Astrocyte (in vitro differentiated cells and primary cell): ENCODE measurements around the gene BSCL2. TPM values are rescaled to one million over a fixed set of nuclear protein-coding genes. Genes with fewer than 3 reads are reported as not detected.

Source experiments
- DNase-seq: peaks from one replicate; pipeline ENCODE4 v3.0.0-alpha.2; 2010; ENCODE audit warnings: low read depth
- FAIRE-seq: peaks from 2 replicates; lab custom pipeline; 2011; peaks lifted over from hg19 to GRCh38; lab: Jason Lieb, UNC
- H2AFZ ChIP-seq: 2 replicates; pipeline ENCODE4 v1.6.0; 2012; ENCODE audit warnings: low read depth, low read length, inconsistent platforms
- H3K27ac ChIP-seq: 2 replicates; pipeline ENCODE4 v1.5.1; 2011; ENCODE audit warnings: low read depth, low read length, inconsistent platforms
- H3K27me3 ChIP-seq: 2 replicates; pipeline ENCODE4 v1.6.0; 2011; ENCODE audit warnings: low read length, inconsistent platforms; ENCODE audit not compliant: insufficient read depth
- H3K36me3 ChIP-seq: 2 replicates; pipeline ENCODE4 v1.5.1; 2011; ENCODE audit warnings: low read length, inconsistent platforms; ENCODE audit not compliant: insufficient read depth
- H3K4me1 ChIP-seq: 2 replicates; pipeline ENCODE4 v1.5.1; 2011; ENCODE audit warnings: low read length, inconsistent platforms; ENCODE audit not compliant: insufficient read depth
- H3K4me2 ChIP-seq: 2 replicates; pipeline ENCODE4 v1.6.0; 2012; ENCODE audit warnings: low read length, inconsistent platforms
- H3K4me3 ChIP-seq: 2 replicates; pipeline ENCODE4 v1.5.1; 2011; ENCODE audit warnings: low read depth, mild to moderate bottlenecking, low read length, inconsistent platforms; ENCODE audit not compliant: insufficient read depth
- H3K79me2 ChIP-seq: 2 replicates; pipeline ENCODE4 v1.6.0; 2012; ENCODE audit warnings: mild to moderate bottlenecking, low read length, inconsistent platforms; ENCODE audit not compliant: insufficient read depth
- H3K9ac ChIP-seq: 2 replicates; pipeline ENCODE4 v1.6.0; 2012; ENCODE audit warnings: mild to moderate bottlenecking, low read length, inconsistent platforms
- H3K9me3 ChIP-seq: 2 replicates; pipeline ENCODE4 v1.5.1; 2012; ENCODE audit warnings: low read depth, mild to moderate bottlenecking, low read length, inconsistent platforms; ENCODE audit not compliant: insufficient read depth
- H4K20me1 ChIP-seq: 2 replicates; pipeline ENCODE4 v1.6.0; 2012; ENCODE audit warnings: low read length, inconsistent platforms; ENCODE audit not compliant: insufficient read depth
- H3K27ac Mint-ChIP-seq: one replicate; pipeline ENCODE4 v1.8.0; 2021; ENCODE audit warnings: mild to moderate bottlenecking, mixed read lengths; ENCODE audit not compliant: unreplicated experiment
- H3K27me3 Mint-ChIP-seq: one replicate; pipeline ENCODE4 v1.8.0; 2021; ENCODE audit warnings: low read depth, mixed read lengths; ENCODE audit not compliant: unreplicated experiment
- H3K36me3 Mint-ChIP-seq: one replicate; pipeline ENCODE4 v1.8.0; 2021; ENCODE audit warnings: low read depth, mixed read lengths; ENCODE audit not compliant: unreplicated experiment
- H3K4me1 Mint-ChIP-seq: one replicate; pipeline ENCODE4 v1.8.0; 2021; ENCODE audit warnings: low read depth, mixed read lengths; ENCODE audit not compliant: unreplicated experiment
- H3K4me3 Mint-ChIP-seq: one replicate; pipeline ENCODE4 v1.8.0; 2021; ENCODE audit warnings: mild to moderate bottlenecking, moderate library complexity, mixed read lengths; ENCODE audit not compliant: unreplicated experiment
- H3K9me3 Mint-ChIP-seq: one replicate; pipeline ENCODE4 v1.8.0; 2021; ENCODE audit warnings: mild to moderate bottlenecking, mixed read lengths; ENCODE audit not compliant: unreplicated experiment
- CTCF ChIP-seq: IDR thresholded peaks from 2 replicates; pipeline ENCODE4 v1.5.1; 2011; ENCODE audit warnings: low read depth, mild to moderate bottlenecking, inconsistent platforms, low read length, moderate library complexity; ENCODE audit not compliant: insufficient read depth
- EZH2 ChIP-seq: IDR thresholded peaks from 2 replicates; pipeline ENCODE4 v1.6.1; 2012; ENCODE audit warnings: mild to moderate bottlenecking, low read length, inconsistent platforms; ENCODE audit not compliant: insufficient read depth
- total RNA-seq: library from RNA; stranded (reverse); gene quantifications from 2 replicates; pipeline ENCODE4 v1.2.1, GENCODE V29; 2021

BSCL2 gene
- total RNA-seq, 1 donor from 2014 or later, result 51.1 TPM

DNA sequence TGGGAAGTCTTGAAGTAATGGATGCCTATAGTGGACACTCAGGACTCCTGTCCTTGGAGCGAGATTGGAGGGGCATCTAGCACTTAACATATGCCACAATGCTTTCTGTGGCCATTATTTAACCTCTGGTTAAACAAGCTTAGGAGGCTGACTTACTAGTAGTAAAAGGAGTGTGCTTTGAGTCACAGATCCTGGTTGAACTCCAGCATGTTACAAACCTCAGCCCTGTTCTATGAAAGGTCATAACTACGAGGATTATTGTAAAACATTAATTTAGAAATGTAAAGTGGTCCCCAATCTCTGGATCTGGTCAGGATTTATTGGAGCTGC lies 34.1 kb downstream of the BSCL2 start:
- Mint-ChIP-seq H3K27me3 (no peaks in the 10 kb centered on the region), H3K9me3 (no peaks in the 10 kb centered on the region), H3K27ac (no peak overlapping the region), H3K36me3 (peaks cover 7% of the 10 kb centered on the region), H3K4me3 (peak overlapping the region; percentile 92), H3K4me1 (peaks cover 12% of the 10 kb centered on the region)
- H2AFZ ChIP-seq, result no peak overlapping the region
- H3K4me1 ChIP-seq, result peaks cover 15% of the 10 kb centered on the region
- peak overlapping the region; percentile 94 for H3K4me2 ChIP-seq
- H3K27ac ChIP-seq, result no peak overlapping the region
- peaks cover 57% of the 10 kb centered on the region for H3K79me2 ChIP-seq
- no peak overlapping the region for H3K4me3 ChIP-seq
- FAIRE-seq (no peak), DNase-seq (no peak)
- no peak overlapping the region for H3K9ac ChIP-seq
- H3K27me3 ChIP-seq, result no peaks in the 10 kb centered on the region
- no peak for TF ChIP-seq EZH2
- TF ChIP-seq CTCF, result no peak
- H4K20me1 ChIP-seq, result peaks cover 7% of the 10 kb centered on the region
- peaks cover 11% of the 10 kb centered on the region for H3K36me3 ChIP-seq
- no peaks in the 10 kb centered on the region for H3K9me3 ChIP-seq

- peak within 1 kb of the TSS; percentile 90 for H3K27ac Mint-ChIP-seq
- Histone ChIP-seq H4K20me1 (peaks cover 9% of the 10 kb centered on the region), H3K27ac (peak within 1 kb of the TSS; percentile 77), H3K9me3 (no peaks in the 10 kb centered on the region), H3K79me2 (peaks cover 56% of the 10 kb centered on the region), H3K4me1 (peaks cover 15% of the 10 kb centered on the region), H3K27me3 (no peaks in the 10 kb centered on the region), H3K9ac (peak within 1 kb of the TSS; percentile 88), H2AFZ (peak within 1 kb of the TSS; percentile 74), H3K4me2 (peak within 1 kb of the TSS; percentile 94), H3K36me3 (peaks cover 9% of the 10 kb centered on the region), H3K4me3 (peak within 1 kb of the TSS; percentile 87)
- TF ChIP-seq EZH2 (no peak), CTCF (no peak)
- peak within 1 kb of the TSS; percentile 92 for H3K4me3 Mint-ChIP-seq
- H3K4me1 Mint-ChIP-seq, result peaks cover 10% of the 10 kb centered on the region
- FAIRE-seq, result no peak
- peak; percentile 80 for DNase-seq
- no peaks in the 10 kb centered on the region for H3K9me3 Mint-ChIP-seq
- no peaks in the 10 kb centered on the region for H3K27me3 Mint-ChIP-seq
- H3K36me3 Mint-ChIP-seq, result peaks cover 6% of the 10 kb centered on the region
Observed at GRCh38 chr11:62671608-62672389, 35.4 kb downstream of the BSCL2 start, which contains the start of the genes LBHD1 and UQCC3. Gene LBHD1 (minus strand): TSS chr11:62672267. CDS start chr11:62670031, 2,236 bp downstream. Gene UQCC3 (plus strand): TSS chr11:62671673. CDS start chr11:62671746, 73 bp downstream.

GRCh38 chr11:62671236-62671607 lies 36.0 kb downstream of the BSCL2 start:
- Histone ChIP-seq H3K4me1 (peaks cover 21% of the 10 kb centered on the region), H2AFZ (peak overlapping the region; percentile 74), H3K79me2 (peaks cover 60% of the 10 kb centered on the region), H3K9me3 (no peaks in the 10 kb centered on the region), H3K4me2 (peak overlapping the region; percentile 94), H3K4me3 (peak overlapping the region; percentile 87), H3K27ac (peak overlapping the region; percentile 77), H4K20me1 (peaks cover 15% of the 10 kb centered on the region), H3K36me3 (peaks cover 9% of the 10 kb centered on the region), H3K9ac (peak overlapping the region; percentile 88), H3K27me3 (no peaks in the 10 kb centered on the region)
- FAIRE-seq (no peak), DNase-seq (no peak)
- TF ChIP-seq EZH2 (no peak), CTCF (no peak)
- H3K36me3 Mint-ChIP-seq, result peaks cover 6% of the 10 kb centered on the region
- peaks cover 15% of the 10 kb centered on the region for H3K4me1 Mint-ChIP-seq
- peak overlapping the region; percentile 90 for H3K27ac Mint-ChIP-seq
- H3K4me3 Mint-ChIP-seq, result peak overlapping the region; percentile 92
- no peaks in the 10 kb centered on the region for H3K9me3 Mint-ChIP-seq
- no peaks in the 10 kb centered on the region for H3K27me3 Mint-ChIP-seq
